ENCODE data around the gene ICE2.
"Not testable (repeated sequence)": the region's sequence is repeated elsewhere in the genome, so short reads cannot be mapped to it uniquely, and the experiment has no call there.

ICE2 gene

DNA sequence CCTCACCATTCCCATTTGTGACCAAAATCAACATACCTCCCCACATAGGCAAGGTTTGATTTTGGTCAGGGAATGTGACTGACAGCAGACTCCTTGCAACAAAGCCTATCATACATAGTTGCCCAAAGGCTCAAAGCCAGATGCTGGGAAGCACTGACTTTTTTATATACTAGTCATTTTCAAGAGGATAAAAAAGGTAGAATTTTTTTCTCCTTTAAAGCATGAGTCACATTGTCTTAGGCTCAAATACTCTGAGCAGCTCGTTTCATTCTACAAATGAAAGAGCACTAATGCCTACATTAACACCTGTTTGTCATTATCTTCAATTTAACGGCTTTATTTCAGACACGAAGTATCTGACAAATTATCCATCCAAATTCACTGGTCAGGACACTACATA lies 36.2 kb downstream of the ICE2 start:
- DNase-seq (ENCODE audit: low spot score), result no peak

GRCh38 chr15:60442031-60442650 lies 36.8 kb downstream of the ICE2 start:
- no peak for DNase-seq (ENCODE audit: low spot score)

DNA sequence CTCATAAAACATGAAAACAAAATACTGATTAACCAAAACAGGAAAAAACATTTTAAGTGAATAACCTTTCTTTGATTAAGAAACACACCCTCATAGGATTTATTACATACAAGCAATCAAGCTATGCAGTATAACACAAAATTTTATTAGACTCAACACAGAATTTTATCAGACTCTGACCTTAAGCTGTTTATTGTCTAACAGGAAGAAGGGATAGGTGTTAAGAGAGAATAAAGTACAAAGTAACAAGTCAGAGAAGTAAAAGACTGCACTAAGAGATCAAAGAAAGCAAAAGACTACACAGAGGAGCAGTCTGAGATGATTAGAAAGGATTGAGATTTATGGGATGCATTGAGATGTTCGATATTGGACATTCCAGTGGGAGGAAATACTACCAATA lies 37.6 kb downstream of the ICE2 start:
- DNase-seq (ENCODE audit: low spot score), result no peak

GRCh38 chr15:60438646-60439045 lies 40.3 kb downstream of the ICE2 start:
- no peak for DNase-seq (ENCODE audit: low spot score)

DNA sequence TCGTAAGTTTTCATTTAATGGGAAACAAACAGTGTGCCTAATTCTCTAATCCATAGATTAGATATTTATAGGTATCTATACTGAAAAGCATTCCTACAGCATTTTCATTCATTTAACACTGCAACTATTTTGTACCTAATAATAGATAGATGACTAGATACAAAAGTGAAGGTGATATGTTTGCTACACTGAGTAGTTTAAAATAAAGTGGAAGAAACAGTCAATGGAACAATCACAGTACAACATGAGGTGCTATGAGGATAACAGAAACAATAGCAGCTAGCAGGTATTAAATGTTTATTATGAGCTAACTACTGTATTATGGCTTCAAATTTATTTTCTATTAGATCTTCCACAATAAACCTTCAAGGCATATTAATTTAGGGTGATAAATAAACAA lies 50.0 kb downstream of the ICE2 start:
- DNase-seq (ENCODE audit: low spot score), result no peak

DNA sequence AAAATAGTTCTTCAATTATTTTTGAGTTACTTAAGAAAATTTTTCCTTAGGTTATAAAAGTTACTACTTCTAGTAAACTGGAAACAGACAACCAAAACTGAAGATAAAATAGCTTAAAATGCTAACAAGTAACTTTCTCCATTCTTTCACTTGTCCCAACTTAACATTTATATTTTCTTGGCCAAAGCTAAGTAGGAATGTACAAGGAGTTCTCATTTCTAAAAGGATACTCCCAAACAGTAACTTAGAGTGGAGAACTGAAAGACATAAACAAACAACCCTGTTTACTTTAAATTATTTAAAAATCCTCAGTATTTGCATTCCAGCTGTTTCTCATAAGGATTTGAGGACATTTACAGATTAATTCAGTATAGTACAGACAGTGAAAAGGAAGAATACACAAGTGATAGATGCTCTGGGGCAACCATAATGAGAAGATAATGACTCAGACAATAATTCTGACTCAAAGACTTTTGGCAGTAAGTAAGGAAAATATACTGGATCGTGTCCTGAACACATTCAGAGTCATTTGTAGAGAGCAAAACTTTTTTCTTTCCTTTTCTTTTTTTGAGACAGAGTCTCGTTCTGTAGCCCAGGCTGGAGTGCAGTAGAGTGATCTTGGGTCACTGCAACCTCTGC lies 52.0 kb downstream of the ICE2 start:
- no peak for DNase-seq (ENCODE audit: low spot score)

- no peak for DNase-seq (ENCODE audit: low spot score)
Observed at GRCh38 chr15:60425461-60425860, 53.5 kb downstream of the ICE2 start.

GRCh38 chr15:60424006-60424405 lies 54.9 kb downstream of the ICE2 start:
- DNase-seq (ENCODE audit: low spot score), result no peak

GRCh38 chr15:60423537-60423936 lies 55.4 kb downstream of the ICE2 start:
- no peak for DNase-seq (ENCODE audit: low spot score)

DNA sequence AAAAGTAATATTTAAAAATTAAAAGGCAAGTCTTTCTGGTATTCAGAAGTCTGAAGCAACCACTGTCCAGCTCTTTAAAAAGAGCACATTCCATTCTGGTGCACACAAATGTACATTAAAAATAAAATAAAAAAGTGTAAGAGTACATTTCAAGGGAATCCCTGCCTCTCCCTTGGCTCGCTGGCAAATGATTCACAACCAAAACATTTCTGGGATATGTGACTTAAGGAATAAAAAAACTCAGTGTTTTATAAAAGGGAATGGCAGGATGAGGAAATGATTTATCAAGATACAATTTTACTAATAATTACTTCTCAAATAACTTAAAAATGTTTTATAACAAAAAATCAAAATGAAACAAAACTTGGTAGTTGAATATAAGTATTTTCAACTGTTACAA lies 57.4 kb downstream of the ICE2 start:
- no peak for DNase-seq (ENCODE audit: low spot score)

DNA sequence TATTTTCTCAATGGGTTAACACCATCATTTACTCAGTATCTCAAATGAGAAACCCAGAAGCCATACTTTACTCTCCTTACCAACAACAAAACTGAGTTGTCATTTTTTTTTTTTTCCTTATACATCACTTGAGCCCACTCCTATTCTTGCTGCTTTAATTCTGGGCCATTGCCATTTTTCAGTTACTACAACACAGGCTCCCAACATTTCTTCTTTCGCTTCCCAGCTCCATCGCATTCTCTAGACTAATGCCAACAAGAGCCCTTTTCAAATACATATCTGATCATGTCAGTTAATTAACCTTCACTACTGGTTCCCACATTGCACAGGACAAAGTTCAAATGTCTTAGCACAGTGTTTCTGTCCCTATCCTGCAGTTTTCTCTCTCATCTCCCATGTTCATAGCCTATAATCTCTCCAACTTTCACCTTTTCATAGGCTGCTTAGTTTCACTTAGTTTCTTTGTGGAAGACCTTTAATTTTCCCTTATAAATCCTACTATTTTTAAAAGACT lies 58.7 kb downstream of the ICE2 start:
- no peak for DNase-seq (ENCODE audit: low spot score)

- DNase-seq (ENCODE audit: low spot score), result no peak
Observed at GRCh38 chr15:60419753-60420152, 59.2 kb downstream of the ICE2 start.

GRCh38 chr15:60418096-60418495 lies 60.8 kb downstream of the ICE2 start:
- no peak for DNase-seq (ENCODE audit: low spot score)

DNA sequence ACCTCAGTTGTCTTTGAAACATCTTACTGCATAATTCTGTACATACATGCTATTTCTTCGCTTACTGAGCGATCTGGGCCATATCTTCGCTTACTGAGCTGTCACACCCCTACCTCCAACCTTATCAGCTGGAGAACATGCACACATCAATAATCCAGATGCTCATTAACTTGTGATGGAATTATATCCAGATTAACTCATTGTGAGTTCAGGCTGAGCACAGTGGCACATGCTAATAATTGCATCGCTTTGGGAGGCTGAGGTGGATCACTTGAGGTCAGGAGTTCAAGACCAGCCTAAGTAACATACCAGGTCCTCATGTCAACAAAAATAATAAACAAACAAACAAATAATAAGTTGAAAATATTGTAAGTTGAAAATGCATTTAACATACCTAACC lies 61.8 kb downstream of the ICE2 start:
- DNase-seq (ENCODE audit: low spot score), result peak; percentile 22

GRCh38 chr15:60416484-60416883 lies 62.5 kb downstream of the ICE2 start:
- no peak for DNase-seq (ENCODE audit: low spot score)

GRCh38 chr15:60414016-60414682 lies 64.8 kb downstream of the ICE2 start:
- no peak for DNase-seq (ENCODE audit: low spot score)

DNA sequence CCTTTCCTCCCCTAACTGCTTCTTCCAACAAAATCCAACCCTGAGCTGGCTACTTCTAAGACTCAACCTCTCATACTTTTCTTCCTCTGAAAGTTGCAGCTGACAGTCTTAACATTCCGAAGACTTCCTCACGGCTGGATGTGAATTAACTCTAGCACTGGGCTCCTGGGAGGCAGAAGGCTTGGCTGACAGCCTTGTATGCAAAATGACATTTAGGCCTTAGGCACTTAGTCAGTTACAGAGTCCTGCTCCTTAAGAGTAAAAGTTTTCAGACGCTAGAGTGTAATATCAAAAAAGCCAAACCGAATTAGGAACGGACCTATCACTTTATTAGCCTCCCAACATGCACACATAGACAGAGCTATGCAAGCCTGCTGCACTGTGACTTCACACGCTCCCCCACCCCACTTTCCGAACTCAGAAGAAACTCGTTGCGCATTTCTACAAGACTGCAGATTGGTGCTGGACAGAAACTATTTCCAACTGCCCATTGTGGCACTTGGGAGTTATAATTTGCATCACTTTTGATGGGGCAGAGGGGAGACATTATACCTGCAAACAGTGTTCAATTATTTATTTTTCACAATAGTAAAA lies 65.6 kb downstream of the ICE2 start:
- no peak for DNase-seq (ENCODE audit: low spot score)

GRCh38 chr15:60412807-60413206 lies 66.1 kb downstream of the ICE2 start:
- DNase-seq (ENCODE audit: low spot score), result not testable (repeated sequence)

DNA sequence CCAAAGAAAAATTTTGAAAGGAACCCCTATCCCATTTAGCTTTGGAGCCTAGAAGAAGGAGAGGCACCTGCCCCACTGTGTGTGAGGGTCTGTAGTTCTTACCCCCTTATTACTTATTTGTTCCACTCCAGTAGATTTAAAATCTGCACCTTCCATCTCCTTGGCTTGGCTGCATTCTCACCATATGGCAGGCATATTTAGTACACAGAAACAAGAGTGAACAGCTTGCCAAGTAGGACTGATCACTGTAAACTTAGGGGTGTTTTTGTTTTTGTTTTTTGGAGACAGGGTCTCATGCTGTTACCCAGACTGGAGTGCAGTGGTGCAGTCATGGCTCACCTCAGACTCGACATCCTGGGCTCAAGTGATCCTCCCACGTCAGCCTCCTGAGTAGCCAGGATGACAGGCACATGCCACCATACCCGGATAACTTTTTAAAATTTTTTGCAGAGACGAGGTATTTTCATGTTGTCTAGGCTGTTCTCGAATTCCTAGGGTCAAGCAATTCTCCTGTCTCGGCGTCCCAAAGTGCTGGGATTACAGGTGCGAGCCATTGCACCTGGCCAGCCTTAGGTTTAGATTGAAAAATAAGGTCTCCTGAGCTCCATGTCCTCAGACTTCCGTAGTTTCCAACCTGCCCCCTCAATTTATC lies 67.0 kb downstream of the ICE2 start:
- no peak for DNase-seq (ENCODE audit: low spot score)

DNA sequence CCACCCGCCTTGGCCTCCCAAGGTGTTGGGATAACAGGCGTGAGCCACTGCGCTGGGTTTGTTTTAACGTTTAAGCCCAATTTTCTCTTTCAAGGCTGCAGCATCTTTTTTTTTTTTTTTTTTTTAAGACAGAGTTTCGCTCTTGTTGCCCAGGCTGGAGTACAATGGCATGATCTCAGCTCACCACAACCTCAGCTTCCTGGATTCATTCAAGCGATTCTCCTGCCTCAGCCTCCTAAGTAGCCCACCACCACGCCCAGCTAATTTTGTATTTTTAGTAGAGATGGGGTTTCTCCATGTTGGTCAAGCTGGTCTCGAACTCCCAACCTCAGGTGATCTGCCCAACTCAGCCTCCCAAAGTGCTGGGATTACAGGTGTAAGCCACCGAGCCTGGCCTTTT lies 68.6 kb downstream of the ICE2 start:
- not testable (repeated sequence) for DNase-seq (ENCODE audit: low spot score)

- no peak for DNase-seq (ENCODE audit: low spot score)
Observed at GRCh38 chr15:60408463-60408981, 70.4 kb downstream of the ICE2 start.

- no peak for DNase-seq (ENCODE audit: low spot score)
Observed at GRCh38 chr15:60407415-60407805, 71.5 kb downstream of the ICE2 start.
